Cardiac septum (tissue), 1 donor: Measurements from ENCODE around the gene RAB21. TPM values are rescaled to one million over a fixed set of nuclear protein-coding genes. Genes with fewer than 3 reads are reported as not detected.
"Not testable (repeated sequence)": the region's sequence is repeated elsewhere in the genome, so short reads cannot be mapped to it uniquely, and the experiment has no call there.

Source experiments
- DNase-seq: peaks from one replicate; pipeline ENCODE4 v3.0.0-alpha.2; 2020; ENCODE audit warnings: low spot score
- intact Hi-C: fragments of 100-400 bp; cut with DNase I; formaldehyde crosslinking; loops from one replicate; pipeline ENCODE4 v1.14.0; 2022
- total RNA-seq: library from RNA; stranded (reverse); fragmentation: NEBNext Ultra II Directional; extraction: Animal tissue kit (Norgen Biotek cat#: 25700); gene quantifications from one replicate; pipeline ENCODE4 v1.2.1, GENCODE V29; 2021
- donor health status: DM: no; HTN: no; CAD: no.

Gene RAB21
- total RNA-seq, 1 donor from 2014 or later = 191 TPM

GRCh38 chr12:71748081-71748850 is 6.4 kb upstream of the RAB21 start:
- DNase-seq = no peak
- intact Hi-C loops = loop anchor here (5.0 kb wide), 1 partner anchor 111 kb away; no protein-coding TSS in a partner anchor

- no peak for DNase-seq
These were observed 5.0 kb upstream of the RAB21 start for GRCh38 chr12:71749666-71750065.

GRCh38 chr12:71752891-71753290 is 1.8 kb upstream of the RAB21 start:
- no peak for DNase-seq
- intact Hi-C loops = no loop called here

More at GRCh38 chr12:71749666-71750065, 5.0 kb upstream of the RAB21 start:
- intact Hi-C loops = loop anchor here (5.0 kb wide), 1 partner anchor 112 kb away; no protein-coding TSS in a partner anchor

DNA sequence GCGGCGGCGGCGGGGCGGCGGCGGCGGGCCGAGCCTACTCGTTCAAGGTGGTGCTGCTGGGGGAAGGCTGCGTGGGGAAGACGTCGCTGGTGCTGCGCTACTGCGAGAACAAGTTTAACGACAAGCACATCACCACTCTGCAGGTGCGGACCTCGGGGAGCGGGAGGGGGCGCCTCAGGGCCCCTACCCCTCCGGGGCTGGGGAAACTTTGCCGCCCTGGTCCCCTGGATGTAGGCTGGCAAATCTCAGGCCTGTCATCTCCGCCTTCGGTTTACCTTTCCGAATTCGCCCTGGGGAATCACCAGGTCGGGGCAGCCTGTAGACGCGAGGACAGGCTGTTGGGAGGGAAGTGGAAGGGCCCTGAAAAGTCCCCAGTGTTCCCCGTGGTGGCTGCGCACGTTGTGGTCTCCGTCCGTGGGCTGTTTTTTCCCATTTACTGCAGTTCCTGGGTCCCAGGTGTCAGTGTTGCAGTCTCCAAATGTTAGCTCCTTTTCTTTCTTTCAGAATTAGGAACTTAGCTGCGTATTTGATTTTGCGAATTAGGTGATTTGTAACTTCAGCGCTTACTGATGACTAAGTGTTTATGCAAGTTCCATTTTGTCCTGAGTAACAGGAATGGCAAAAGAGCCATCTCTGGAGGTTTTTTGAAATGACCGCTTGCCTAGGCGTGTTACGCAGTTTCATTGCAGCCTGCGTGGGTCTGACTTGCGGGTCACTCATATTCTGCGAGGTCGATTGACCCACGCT is 656 bp downstream of the RAB21 start:
- intact Hi-C loops = loop anchor here (2.0 kb wide), 1 partner anchor 69 kb away; the partner anchor contains the start of gene TMEM19

DNA sequence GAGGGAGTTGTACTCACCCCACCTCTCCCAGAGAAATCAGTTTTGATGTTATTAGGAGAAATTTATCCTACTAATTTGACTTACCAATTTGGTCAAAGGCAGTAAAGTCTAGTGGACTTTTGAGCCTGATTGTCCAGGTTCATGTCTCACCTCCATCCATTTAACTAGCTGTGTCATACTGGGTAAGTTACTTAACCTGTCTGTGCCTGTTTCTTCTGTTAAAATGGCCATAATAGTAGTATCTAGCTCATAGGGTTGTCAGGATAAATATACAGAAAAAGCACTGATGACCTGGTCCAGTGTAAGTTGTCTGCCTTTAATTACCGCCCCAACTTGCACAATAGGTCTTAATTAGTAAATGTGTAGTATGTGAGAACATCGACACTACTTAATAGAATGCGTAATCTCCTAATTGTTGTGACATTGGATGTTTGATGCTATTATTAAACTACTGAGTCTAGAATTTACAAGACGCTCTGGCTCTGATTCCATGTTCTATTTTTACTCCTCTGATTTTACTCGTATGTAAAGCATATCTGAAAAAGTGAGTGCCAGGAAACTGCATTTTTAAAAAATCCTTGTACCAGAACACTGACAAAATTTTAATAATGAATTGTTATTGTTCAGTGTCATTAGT is 1.5 kb downstream of the RAB21 start:
- intact Hi-C loops = no loop called here

More for the DNA sequence above, 656 bp downstream of the RAB21 start:
- DNase-seq = no peak

DNA sequence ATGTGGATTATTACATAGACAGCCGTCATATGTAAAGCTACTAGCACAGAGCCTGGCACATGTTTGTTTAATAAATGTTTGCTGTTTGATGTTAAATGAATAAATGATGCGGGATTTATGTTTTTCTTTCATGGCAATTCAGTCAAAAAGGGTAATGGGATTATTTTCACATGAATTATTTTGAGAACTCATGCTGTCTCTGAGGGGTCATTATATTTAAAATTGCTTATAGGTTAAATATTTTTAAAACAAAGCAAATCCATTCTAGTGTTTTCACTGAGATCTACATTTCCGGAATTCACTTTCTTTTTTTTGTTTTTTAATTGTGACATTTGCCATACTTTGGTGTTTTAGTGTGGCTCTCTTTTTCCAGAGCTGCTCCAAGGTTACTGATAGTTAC is 5.3 kb downstream of the RAB21 start:
- intact Hi-C loops = no loop called here
- no peak for DNase-seq

More for the DNA sequence above, 1.5 kb downstream of the RAB21 start:
- DNase-seq = no peak

GRCh38 chr12:71760471-71760870 is 5.8 kb downstream of the RAB21 start:
- intact Hi-C loops = no loop called here
- no peak for DNase-seq

DNA sequence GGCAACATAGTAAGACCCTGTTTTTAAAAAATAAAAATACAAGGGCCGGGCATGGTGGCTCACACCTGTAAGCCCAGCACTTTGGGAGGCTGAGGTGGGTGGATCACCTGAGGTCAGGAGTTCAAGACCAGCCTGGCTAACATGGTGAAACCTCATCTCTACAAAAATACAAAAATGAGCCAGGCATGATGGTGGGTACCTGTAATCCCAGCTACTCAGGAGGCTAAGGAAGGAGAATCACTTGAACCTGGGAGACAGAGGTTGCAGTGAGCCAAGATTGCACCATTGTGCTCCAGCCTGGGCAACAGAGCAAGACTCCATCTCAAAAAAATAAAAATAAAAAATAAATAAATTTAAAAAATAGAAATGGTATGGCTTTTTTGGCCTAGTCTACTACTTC is 6.7 kb downstream of the RAB21 start:
- DNase-seq, intact Hi-C loops: not testable (repeated sequence)

- no peak for DNase-seq
These were observed 9.2 kb downstream of the RAB21 start for GRCh38 chr12:71763677-71764379.

DNA sequence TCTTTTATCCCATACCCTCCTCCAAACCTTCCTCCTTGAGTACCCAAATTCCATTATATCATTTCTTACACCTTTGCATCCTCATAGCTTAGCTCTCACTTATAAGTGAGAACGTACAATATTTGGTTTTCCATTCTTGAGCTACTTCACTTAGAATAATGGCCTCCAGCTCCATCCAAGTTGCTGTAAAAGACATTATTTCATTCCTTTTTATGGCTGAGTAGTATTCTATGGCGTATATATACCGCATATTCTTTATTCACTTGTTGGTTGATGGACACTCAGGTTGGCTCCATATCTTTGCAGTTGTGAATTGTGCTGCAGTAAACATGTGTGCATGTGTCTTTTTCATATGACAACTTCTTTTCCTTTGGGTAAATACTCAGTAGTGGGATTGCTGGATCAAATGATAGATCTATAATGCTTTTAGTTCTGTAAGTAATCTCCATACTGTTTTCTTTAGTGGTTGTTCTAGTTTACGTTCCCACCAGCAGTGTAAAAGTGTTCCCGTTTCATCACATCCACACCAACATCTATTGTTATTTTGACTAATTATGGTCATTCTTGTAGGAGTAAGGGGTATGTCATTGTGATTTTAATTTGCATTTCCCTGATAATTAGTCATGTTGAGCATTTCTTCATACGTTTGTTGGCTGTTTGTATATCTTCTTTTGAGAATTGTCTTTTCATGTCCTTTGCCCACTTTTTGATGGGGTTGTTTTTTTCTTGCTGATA is 10.1 kb downstream of the RAB21 start:
- intact Hi-C loops = no loop called here
- no peak for DNase-seq

More at GRCh38 chr12:71763677-71764379, 9.2 kb downstream of the RAB21 start:
- intact Hi-C loops = no loop called here

DNA sequence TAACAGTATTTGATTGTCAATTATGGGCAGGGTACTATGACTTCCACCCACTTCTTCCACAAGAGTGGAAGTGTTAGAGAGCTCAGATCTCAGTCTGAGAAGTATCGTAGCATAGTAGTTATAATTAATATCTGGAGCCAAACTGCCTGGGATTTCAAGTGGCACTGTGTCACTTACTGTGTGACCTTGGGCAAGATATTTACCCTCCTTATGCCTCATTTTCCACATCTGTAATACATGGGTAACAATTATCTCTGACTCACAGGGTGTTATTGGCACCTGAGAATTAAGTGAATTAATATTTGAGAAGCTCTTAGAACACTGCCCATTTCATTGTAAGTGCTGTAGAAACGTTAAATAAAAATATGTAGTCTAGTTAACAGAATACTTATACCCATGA is 11.5 kb downstream of the RAB21 start:
- intact Hi-C loops = no loop called here
- no peak for DNase-seq

- DNase-seq = no peak
- intact Hi-C loops = no loop called here
These were observed 12.5 kb downstream of the RAB21 start for GRCh38 chr12:71767183-71767582.

- DNase-seq = no peak
- intact Hi-C loops = no loop called here
These were observed 14.2 kb downstream of the RAB21 start for GRCh38 chr12:71768900-71769299.

DNA sequence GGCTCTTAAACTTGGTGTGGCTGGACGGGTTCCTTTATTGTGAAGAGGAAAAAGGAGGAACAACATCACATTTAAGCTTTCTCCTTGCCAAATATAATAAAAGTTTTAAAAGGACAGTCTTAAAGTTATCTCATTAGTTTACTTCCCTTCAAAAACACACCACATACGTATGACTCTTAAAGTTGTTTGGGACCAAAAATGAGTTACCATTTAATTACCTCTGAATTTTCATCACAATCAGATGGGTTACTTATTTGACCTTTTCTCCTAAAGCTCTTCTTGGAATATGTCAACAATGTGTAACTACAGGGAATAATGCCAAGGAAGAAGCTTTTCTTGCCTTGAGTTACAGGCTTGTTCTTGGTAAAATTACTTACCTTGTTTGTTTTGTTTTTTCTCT is 16.4 kb downstream of the RAB21 start:
- intact Hi-C loops = no loop called here
- DNase-seq = no peak

DNA sequence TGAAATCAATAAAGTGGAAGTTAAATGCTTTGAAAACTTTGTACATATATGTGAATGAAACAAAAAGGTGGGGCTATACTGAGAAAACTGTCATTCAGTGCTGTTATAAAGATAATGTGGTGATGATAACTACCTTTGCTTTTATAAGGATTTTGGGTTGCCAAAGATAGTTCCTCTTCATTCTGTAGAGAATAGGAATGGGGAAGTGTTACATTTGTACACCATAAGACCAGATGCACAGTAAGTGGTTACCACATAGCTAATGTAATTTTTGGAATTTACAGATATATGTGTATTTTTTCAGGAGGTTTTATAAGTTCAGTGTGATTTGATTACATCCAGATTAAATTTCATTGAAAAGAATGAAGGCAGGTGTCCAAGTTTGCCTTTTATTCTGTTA is 18.1 kb downstream of the RAB21 start:
- no peak for DNase-seq
- intact Hi-C loops = no loop called here

DNA sequence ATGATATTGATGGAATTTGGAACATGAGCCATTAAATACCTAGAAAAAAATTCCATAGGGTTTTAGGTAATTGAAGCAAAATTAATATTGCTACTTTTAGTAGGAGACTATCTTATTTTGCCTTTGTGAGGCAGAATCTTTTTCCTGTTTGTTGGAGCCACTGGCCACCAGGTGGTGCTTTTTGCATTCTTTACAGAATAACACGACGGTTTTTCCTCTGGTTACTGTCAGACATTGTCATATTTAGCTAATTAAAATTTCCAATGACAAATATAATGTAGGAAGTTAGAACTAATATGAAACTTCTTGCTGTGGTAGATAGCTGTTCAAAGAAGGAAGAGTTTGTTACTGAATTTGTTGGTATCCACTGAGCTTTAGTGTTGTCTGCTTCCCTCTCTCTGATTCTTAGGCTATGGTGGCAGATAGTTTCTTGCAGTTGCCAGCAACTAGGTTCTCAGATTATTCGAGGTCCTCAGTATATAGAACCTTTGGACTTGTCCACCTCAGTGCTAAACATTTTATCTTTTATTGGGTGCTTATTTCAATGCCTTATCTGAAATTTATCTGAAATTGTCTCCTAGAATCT is 25.7 kb downstream of the RAB21 start:
- intact Hi-C loops = loop anchor here (2.0 kb wide), 1 partner anchor 64 kb away; no protein-coding TSS in a partner anchor
- no peak for DNase-seq

DNA sequence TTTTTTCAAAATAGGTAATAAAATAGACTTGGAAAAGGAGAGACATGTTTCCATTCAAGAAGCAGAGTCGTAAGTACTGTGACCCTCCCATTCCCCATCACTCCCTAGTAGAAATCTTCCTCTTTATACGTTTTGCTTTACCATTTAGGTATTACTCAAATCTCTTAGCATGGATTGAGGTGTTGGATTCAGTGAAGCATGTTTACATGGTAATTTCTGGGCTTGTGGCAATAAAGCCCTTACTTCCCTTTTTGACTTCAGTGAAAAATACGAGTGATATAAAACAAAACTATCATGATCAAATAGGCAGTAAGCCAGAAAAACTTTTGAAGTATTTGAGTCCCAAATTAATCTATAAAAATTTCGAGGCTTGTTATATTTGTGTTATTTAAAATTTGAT is 27.4 kb downstream of the RAB21 start:
- intact Hi-C loops = no loop called here

GRCh38 chr12:71786829-71787228 is 32.2 kb downstream of the RAB21 start:
- intact Hi-C loops = no loop called here
- DNase-seq = no peak

More for the DNA sequence above, 27.4 kb downstream of the RAB21 start:
- no peak for DNase-seq

GRCh38 chr12:71787580-71787979 is 32.9 kb downstream of the RAB21 start:
- no peak for DNase-seq
- intact Hi-C loops = no loop called here
